Large intestine (tissue), 3 donors: ENCODE measurements around the gene ASCC1. TPM values are rescaled to one million over a fixed set of nuclear protein-coding genes. Genes with fewer than 3 reads are reported as not detected.
A peak's percentile ranks its signal among the peaks of the same experiment; 100 is the strongest.

Source experiments
- DNase-seq, 2 donors: peaks; one replicate each; pipeline versions ENCODE4 v3.0.0 to v3.0.0-alpha.2; 2013
- H3K27ac ChIP-seq: one replicate; pipeline ENCODE4 v1.5.1; 2013; ENCODE audit warnings: low read length
- H3K27me3 ChIP-seq: 2 replicates; pipeline ENCODE4 v1.6.1; 2013; ENCODE audit warnings: low read length; ENCODE audit not compliant: control insufficient read depth, insufficient read depth
- H3K36me3 ChIP-seq: 2 replicates; pipeline ENCODE4 v1.6.1; 2013; ENCODE audit warnings: low read length; ENCODE audit not compliant: control insufficient read depth, insufficient read depth
- H3K4me1 ChIP-seq: one replicate; pipeline ENCODE4 v1.6.1; 2013; ENCODE audit warnings: low read length; ENCODE audit not compliant: control insufficient read depth, insufficient read depth
- H3K4me3 ChIP-seq: one replicate; pipeline ENCODE4 v1.5.1; 2013; ENCODE audit warnings: low read length
- H3K9me3 ChIP-seq: one replicate; pipeline ENCODE4 v1.6.1; 2013; ENCODE audit warnings: mild to moderate bottlenecking, low read depth, low read length, moderate library complexity; ENCODE audit not compliant: control insufficient read depth
- WGBS: methylation state at CpG from one replicate; pipeline ENCODE4 v1.1.5; 2013; ENCODE audit warnings: low lambda C conversion rate; ENCODE audit not compliant: insufficient coverage; 5-methylcytosine and 5-hydroxymethylcytosine counted together
- polyA plus RNA-seq: library from polyadenylated mRNA; unstranded; fragments of 120-200 nt; gene quantifications from one replicate; pipeline ENCODE4 v1.2.1, GENCODE V29; 2013

Gene ASCC1
- polyA plus RNA-seq, 1 donor, result 23.1 TPM

DNA sequence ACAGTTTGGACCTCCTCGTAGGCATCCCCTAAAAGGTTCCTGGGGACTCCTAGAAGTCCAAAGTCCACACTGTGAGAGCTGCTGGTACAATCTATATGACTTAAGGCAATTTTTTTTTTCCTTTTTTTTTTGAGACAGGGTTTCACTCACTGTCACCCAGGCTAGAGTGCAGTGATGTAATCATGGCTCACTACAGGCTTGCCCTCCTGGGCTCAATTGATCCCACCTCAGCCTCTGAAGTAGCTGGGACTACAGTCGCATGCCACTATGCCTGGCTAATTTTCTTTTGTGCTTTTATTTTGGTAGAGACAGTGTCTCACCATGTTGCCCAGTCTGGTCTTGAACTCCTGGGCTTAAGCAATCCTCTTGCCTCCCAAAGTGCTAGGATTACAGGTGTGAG lies 123.1 kb downstream of the ASCC1 start:
- WGBS, result no CpG with 5 or more reads among the region's 2 CpGs
- peak in 1 of 2 donors; percentile 23 for DNase-seq
- no peaks in the 10 kb centered on the region for H3K9me3 ChIP-seq
- H3K27ac ChIP-seq, result no peak overlapping the region
- peaks cover 37% of the 10 kb centered on the region for H3K4me1 ChIP-seq
- H3K36me3 ChIP-seq, result no peaks in the 10 kb centered on the region
- peaks cover 11% of the 10 kb centered on the region for H3K27me3 ChIP-seq
- no peak overlapping the region for H3K4me3 ChIP-seq

DNA sequence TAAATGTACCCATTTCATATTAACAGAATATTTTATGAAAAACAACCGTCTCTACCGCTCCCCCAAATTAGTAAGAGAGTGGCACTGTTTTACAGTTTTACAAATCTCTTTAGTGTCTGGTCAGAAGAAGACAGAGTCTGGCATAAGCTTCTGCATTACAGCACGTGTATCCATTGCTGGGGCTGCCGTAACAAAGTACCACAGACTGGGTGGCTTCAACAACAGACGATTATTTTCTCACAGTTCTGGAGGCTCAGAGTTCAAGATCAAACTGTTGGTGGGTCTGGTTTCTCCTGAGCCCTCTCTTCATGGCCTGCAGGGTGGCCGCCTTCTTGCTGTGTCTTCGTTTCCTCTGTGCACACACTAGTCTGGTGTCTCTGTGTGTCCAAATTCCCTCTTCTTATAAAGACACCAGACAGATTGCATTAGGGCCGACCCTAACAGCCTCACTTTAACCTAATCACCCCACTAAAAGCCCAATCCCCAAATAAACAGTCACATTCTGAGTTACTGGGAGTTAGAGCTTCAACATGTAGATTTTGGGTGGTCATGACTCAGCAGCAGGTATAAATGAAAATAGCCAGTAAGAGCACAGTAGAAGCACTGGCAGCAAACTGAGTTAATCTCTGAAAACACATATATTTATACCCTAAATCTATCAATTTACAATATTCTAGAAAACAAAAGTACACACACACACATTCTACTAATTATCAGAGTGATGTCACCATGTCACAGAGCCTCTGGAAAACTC lies 123.7 kb downstream of the ASCC1 start:
- WGBS, result no CpG with 5 or more reads among the region's 8 CpGs
- H3K36me3 ChIP-seq, result no peaks in the 10 kb centered on the region
- H3K4me3 ChIP-seq, result no peak overlapping the region
- H3K27me3 ChIP-seq, result peaks cover 15% of the 10 kb centered on the region
- peaks cover 2% of the 10 kb centered on the region for H3K9me3 ChIP-seq
- no peak overlapping the region for H3K27ac ChIP-seq
- H3K4me1 ChIP-seq, result peaks cover 35% of the 10 kb centered on the region
- no peak for DNase-seq

DNA sequence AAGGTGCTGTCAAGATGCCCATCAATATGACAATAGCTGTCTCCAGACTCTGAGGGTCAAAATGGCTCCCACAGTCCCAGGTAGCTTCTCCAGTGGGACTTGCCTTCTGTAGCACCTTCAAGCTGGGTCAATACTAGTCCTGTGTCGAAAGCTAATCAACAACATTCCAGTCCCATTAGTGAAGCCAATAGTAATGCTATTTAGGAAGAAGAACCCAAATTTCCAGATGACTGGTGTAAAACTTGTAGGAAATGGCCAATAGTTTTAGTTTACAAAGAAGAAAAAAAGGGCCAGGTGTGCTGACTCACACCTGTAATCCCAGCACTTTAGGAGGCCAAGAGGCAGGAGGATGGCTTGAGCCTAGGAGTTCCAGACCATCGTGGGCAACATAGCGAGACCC lies 125.8 kb downstream of the ASCC1 start:
- H3K4me1 ChIP-seq, result peaks cover 22% of the 10 kb centered on the region
- H3K36me3 ChIP-seq, result no peaks in the 10 kb centered on the region
- WGBS, result no CpG with 5 or more reads among the region's 3 CpGs
- H3K9me3 ChIP-seq, result peaks cover 8% of the 10 kb centered on the region
- H3K27ac ChIP-seq, result no peak overlapping the region
- H3K4me3 ChIP-seq, result no peak overlapping the region
- DNase-seq, result no peak
- H3K27me3 ChIP-seq, result peaks cover 36% of the 10 kb centered on the region

DNA sequence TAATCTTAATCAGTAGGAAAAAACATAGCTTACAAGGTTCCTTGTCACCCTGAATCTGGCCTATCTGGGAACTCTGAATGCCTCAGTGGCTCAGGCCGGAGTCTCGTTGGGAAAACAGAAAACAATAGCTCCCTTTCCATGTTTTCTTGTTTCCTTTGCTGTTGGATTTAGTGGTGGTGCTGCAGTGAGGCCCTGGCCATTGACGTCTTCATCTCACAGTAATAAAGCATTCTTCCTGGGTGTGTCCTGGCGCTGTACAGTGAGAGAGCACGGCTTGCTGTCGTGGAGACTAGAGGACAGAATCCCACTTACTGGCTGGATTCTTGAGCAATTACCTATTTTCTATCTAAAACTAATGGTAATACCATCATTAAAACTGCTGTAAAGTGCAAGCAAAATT lies 126.5 kb downstream of the ASCC1 start:
- DNase-seq, result peak; percentile 73 to 88

DNA sequence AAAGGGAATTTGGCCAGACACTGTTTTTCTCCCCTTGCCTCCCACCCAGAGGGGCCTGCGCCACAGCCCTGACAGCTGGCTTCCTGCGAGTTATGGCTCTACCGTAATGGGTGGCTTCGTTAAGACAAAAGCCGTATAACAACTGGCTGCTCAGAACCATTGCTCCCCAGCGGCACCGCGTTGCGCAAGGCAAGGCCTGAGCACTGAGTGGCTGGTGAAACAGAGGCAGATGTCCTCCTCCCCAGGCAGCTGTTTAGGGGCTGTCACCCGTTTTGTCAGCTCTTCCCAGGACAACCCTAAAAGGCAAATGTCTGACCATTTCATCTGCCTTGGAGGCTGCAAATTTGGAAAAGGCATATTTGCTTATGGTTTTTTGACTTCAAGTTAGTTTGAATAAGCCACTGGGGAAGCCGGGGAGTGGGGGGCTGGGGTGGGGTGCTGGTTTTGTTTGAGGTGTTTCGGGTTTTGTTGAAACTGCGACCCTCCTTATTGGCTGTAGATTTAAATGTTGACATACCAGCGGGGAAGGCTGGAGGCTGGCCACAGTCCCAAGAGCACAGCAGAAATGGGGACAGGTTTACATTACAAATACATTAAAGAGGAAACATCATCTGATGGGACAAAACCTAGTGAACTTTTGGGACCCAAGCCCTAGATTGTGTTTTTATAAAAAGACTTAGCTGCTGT lies 127.0 kb downstream of the ASCC1 start:
- Histone ChIP-seq H3K9me3 (peaks cover 8% of the 10 kb centered on the region), H3K4me1 (peaks cover 22% of the 10 kb centered on the region), H3K27ac (no peak overlapping the region), H3K36me3 (no peaks in the 10 kb centered on the region), H3K4me3 (no peak overlapping the region), H3K27me3 (peaks cover 40% of the 10 kb centered on the region)
- DNase-seq, result peak; percentile 38 to 70
- WGBS, result no CpG with 5 or more reads among the region's 14 CpGs

More for the DNA sequence above, 126.5 kb downstream of the ASCC1 start:
- H3K27ac ChIP-seq, result no peak overlapping the region
- peaks cover 8% of the 10 kb centered on the region for H3K9me3 ChIP-seq
- WGBS, result no CpG with 5 or more reads among the region's 6 CpGs
- H3K27me3 ChIP-seq, result peaks cover 40% of the 10 kb centered on the region
- H3K4me3 ChIP-seq, result no peak overlapping the region
- peaks cover 22% of the 10 kb centered on the region for H3K4me1 ChIP-seq
- no peaks in the 10 kb centered on the region for H3K36me3 ChIP-seq

DNA sequence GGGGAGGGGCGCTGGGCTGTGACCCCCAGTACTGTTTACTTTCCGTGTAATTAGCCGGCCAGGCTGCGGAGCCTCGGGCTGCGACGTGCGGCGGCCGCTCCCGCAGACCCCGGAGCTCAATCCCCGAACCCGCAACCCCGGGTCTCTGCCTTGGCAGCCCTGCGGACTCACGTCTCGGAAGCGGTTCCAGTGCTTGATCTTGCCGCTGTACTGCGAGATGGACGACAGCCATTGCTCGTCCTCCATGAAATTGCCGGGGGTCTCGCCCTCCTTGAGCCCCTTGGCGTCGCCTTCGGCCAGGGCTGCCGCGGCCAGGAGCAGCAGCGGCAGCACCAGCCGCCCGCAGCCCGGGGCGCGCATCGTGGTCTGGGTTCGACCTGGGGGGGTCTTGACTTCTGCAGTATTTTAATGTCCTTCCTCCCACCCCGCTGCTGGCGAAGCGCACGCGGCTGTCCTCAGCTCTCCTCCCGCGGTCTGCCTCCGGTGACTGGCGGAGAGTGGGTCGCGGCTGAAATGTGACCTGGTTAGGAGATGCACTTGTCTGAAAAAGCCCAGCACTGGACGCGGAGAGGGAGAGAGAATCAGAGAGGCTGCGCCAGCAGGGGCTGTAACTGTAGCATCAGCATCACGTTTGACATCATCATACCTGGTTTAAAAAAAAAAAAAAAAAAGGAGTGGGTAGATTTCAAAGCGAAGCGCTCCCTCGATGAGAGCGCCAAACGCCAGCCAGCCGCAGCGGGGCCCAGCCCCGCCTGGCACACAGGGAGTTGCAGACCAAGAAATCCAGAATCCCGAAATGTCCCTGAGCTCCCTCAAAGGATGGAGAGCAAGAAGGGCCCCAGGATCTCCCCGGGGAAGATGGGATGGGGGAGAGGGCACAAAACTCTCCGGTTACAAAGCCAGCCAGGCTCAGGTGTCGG lies 127.8 kb downstream of the ASCC1 start, which contains the start of gene SPOCK2:
Gene SPOCK2 (minus strand): TSS at position 583 of the 920 bp plus-strand sequence. CDS start 223 bp downstream, at position 360.
- peaks cover 22% of the 10 kb centered on the region for H3K4me1 ChIP-seq
- peak within 1 kb of the TSS; percentile 47 for H3K4me3 ChIP-seq
- no peaks in the 10 kb centered on the region for H3K36me3 ChIP-seq
- H3K27ac ChIP-seq, result no peak within 1 kb of the TSS
- peaks cover 8% of the 10 kb centered on the region for H3K9me3 ChIP-seq
- WGBS, result no CpG with 5 or more reads among the region's 65 CpGs
- peaks cover 40% of the 10 kb centered on the region for H3K27me3 ChIP-seq
- peak in 1 of 2 donors; percentile 50 for DNase-seq

DNA sequence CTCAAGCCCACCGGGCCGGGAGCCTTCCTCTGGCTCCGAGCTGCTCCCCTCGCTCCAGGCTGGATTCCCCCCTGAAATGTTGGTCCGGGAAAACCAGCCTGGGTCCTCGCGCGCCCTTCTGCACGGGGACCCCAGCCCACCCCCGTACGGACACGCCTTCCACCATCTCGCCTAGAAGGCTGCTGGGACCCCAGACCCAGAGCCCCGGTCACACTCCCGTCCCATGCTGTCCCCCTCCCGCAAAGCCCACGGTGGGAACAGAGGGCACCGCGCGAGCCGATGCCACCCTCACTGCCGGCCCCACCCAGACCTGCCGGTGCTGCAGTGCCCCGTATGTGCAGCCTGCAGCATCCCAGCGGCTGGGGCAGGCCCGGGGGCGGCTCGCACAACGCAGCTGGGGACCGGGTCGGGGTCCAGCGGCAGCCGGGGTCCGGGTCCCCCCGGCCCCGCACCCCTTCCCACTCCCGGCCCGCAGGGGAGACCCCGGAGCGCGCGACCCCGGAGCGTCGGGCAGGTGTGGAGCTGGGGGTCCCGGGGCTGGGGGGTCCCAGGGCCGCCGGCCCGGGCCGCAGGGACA lies 128.6 kb downstream of the ASCC1 start:
- H3K4me1 ChIP-seq, result peaks cover 22% of the 10 kb centered on the region
- peaks cover 40% of the 10 kb centered on the region for H3K27me3 ChIP-seq
- peaks cover 8% of the 10 kb centered on the region for H3K9me3 ChIP-seq
- peak overlapping the region; percentile 47 for H3K4me3 ChIP-seq
- H3K27ac ChIP-seq, result no peak overlapping the region
- H3K36me3 ChIP-seq, result no peaks in the 10 kb centered on the region
- WGBS, result no CpG with 5 or more reads among the region's 50 CpGs
- peak in 1 of 2 donors; percentile 50 for DNase-seq

DNA sequence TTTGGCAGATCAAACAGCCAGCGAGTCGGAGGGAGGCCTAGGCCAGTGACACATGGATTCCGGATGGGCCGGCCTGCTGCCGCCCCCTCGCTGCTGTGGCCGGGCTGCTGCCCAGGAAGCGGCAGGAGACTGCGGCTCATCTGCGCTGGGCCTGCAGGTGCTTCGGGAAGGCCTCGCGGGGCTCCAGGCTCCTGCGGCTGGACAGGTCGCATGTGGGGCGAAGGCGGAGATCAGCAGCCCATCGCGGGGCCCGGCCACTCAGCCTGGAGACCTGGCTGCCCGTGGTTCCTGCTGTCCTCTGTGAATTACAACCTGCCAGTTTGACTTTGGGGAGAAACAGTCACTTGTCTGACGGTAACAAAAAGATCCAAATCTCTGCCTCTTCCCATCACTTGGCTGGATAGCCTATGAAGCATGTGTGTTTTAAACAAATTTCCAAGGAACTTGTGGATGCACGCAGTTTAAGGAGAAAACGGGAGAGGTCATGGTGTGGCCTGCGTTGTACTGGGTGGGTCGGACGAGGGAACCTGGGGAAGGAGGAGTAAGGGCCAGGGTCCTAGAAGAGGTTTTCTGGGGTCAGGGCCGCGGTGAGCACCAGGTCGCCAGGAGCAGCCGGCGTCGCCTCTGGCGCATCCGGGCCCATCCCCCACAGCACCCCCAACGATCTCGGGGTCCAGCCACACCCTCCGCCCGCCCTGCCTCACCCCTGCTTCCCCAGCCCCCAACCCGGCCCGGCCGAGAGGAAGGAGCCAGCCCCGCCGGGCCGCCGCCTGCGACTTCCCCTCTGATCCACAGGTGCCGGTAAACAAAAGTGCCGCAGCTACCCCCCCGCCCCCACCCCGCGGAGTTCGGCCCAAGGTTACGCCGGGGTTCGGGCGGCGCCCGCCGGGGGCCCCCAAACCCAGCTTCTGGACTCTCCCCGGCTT lies 129.3 kb downstream of the ASCC1 start:
- peak in 1 of 2 donors; percentile 52 for DNase-seq
- peaks cover 22% of the 10 kb centered on the region for H3K4me1 ChIP-seq
- peaks cover 8% of the 10 kb centered on the region for H3K9me3 ChIP-seq
- H3K27ac ChIP-seq, result no peak overlapping the region
- WGBS, result 40% methylated on average over 1 of the region's 61 CpGs
- no peaks in the 10 kb centered on the region for H3K36me3 ChIP-seq
- peak overlapping the region; percentile 47 for H3K4me3 ChIP-seq
- H3K27me3 ChIP-seq, result peaks cover 40% of the 10 kb centered on the region

DNA sequence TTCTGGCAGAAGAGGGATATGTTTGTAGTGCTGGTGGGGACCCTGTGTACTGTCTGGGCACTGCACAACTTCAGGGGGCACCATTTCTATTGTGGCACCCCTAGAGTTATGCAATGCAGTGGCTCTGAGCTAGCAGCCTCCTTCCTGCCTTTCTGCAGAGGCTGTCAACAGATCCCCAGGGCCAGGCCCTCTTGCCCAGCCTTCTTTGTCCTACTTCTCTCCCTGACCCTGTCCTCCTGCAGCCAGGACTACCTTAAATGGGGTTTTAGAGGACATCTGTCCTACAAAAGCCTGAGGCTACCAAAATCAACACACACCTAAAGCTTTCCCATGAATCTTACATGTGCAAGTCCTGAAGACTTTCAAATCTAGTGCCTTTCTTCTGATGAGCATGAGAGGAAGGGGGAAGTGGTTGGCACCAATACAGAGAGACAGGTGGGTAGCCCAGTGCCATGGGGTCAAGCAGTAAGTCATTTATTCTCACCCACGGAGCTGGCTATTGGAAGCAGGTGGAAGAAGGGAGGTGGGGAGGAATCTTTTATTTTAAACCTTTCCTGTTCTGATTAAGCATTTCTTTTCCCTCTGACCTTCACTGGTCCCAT lies 130.1 kb downstream of the ASCC1 start:
- Histone ChIP-seq H3K9me3 (peaks cover 8% of the 10 kb centered on the region), H3K36me3 (no peaks in the 10 kb centered on the region), H3K4me1 (peaks cover 22% of the 10 kb centered on the region), H3K27ac (no peak overlapping the region), H3K27me3 (peaks cover 40% of the 10 kb centered on the region), H3K4me3 (no peak overlapping the region)
- no peak for DNase-seq
- no CpG with 5 or more reads among the region's 1 CpG for WGBS
